Measurements from ENCODE around the gene PIAS1.

DNA sequence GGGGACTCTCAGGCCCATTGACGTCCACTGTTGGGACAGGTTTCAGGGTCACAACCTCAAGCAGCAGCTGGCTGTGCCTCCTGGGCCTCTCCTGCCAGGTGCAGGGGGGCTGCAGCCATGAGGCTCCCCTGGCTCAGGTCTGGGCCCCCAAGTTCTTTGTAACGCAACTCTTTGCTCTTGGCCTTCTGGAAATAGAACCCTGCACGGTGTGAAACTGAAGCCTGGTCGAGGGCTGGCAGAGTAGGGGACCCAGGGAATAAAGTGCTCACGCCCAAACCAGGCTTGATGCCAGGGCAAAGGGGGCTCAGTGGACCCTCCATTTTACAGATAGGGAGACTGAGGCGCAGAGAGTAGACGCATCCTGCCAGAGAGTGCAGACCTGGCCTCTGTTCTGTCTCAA is 150.2 kb downstream of the PIAS1 start:
- TF ChIP-seq, protein P1, sequence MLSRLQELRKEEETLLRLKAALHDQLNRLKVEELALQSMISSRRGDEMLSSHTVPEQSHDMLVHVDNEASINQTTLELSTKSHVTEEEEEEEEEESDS (CRISPR knock-in tag; IDR thresholded peaks at IDR 0.05), result no peak
- TF ChIP-seq NRF1 (conservative IDR thresholded peaks at IDR 0.05 in 1 of 2, IDR thresholded peaks at IDR 0.05 in 1 of 2) (no peak), RFX5 (IDR thresholded peaks at IDR 0.05; ENCODE audit: low read depth, low read length) (no peak), HNRNPLL (IDR thresholded peaks at IDR 0.05; ENCODE audit: low read depth, low read length, poor library complexity, severe bottlenecking) (no peak), ETS1 (conservative IDR thresholded peaks at IDR 0.05; ENCODE audit: control insufficient read depth, low read depth, low read length) (no peak), DDX20 (tag; IDR thresholded peaks at IDR 0.05; ENCODE audit: low read depth) (no peak), SAFB2 (IDR thresholded peaks at IDR 0.05; ENCODE audit: borderline replicate concordance, low read depth, low read length, severe bottlenecking) (no peak), CTCF (IDR thresholded peaks at IDR 0.05 in 2 of 3, conservative IDR thresholded peaks at IDR 0.05 in 1 of 3; ENCODE audit: insufficient read depth in 2 of 3, low read depth in 1 of 3, low read length in 3 of 3) (no peak), YY1 (IDR thresholded peaks at IDR 0.05; ENCODE audit: borderline replicate concordance in 1 of 3, control insufficient read depth in 1 of 3, extremely low read depth in 1 of 3, insufficient read depth in 3 of 3, insufficient read length in 1 of 3, insufficient replicate concordance in 2 of 3, low read depth in 1 of 3, low read length in 2 of 3) (no peak)

Measured in K562 (cell line).